H9 (cell line): ENCODE data around the gene ALKBH2. TPM values are rescaled to one million over a fixed set of nuclear protein-coding genes. Genes with fewer than 3 reads are reported as not detected.

Source experiments
- DNase-seq: peaks from one replicate; pipeline ENCODE4 v3.0.0-alpha.2; 2017
- H2AFZ ChIP-seq: one replicate; pipeline ENCODE4 v1.6.1; 2013; ENCODE audit warnings: mild to moderate bottlenecking, low read length, control low read depth, moderate library complexity
- H2AK5ac ChIP-seq: 2 replicates; pipeline ENCODE4 v1.6.1; 2013; ENCODE audit warnings: low read length, control low read depth, mixed read lengths; ENCODE audit not compliant: insufficient read length
- H2BK120ac ChIP-seq: one replicate; pipeline ENCODE4 v1.6.1; 2013; ENCODE audit warnings: low read depth, mild to moderate bottlenecking, low read length, control low read depth, inconsistent platforms; ENCODE audit not compliant: poor library complexity, severe bottlenecking
- H2BK12ac ChIP-seq: 2 replicates; pipeline ENCODE4 v1.6.1; 2013; ENCODE audit warnings: low read length, control low read depth, mixed read lengths, low read depth; ENCODE audit not compliant: insufficient read length
- H2BK15ac ChIP-seq: 2 replicates; pipeline ENCODE4 v1.6.1; 2013; ENCODE audit warnings: low read depth, low read length, control low read depth
- H2BK20ac ChIP-seq: one replicate; pipeline ENCODE4 v1.6.1; 2013; ENCODE audit warnings: low read depth, mild to moderate bottlenecking, low read length, control low read depth, inconsistent platforms; ENCODE audit not compliant: poor library complexity, severe bottlenecking
- H2BK5ac ChIP-seq: 2 replicates; pipeline ENCODE4 v1.6.1; 2013; ENCODE audit warnings: low read length, control low read depth, mixed read lengths; ENCODE audit not compliant: insufficient read length
- H3K14ac ChIP-seq: 2 replicates; pipeline ENCODE4 v1.6.1; 2013; ENCODE audit warnings: low read length, control low read depth; ENCODE audit not compliant: insufficient read depth
- H3K18ac ChIP-seq: 2 replicates; pipeline ENCODE4 v1.6.1; 2013; ENCODE audit warnings: low read depth, mild to moderate bottlenecking, mixed read lengths, low read length, control low read depth; ENCODE audit not compliant: insufficient read length
- H3K23ac ChIP-seq: 2 replicates; pipeline ENCODE4 v1.6.1; 2013; ENCODE audit warnings: low read length, control low read depth, mixed read lengths, low read depth; ENCODE audit not compliant: insufficient read length
- H3K23me2 ChIP-seq: 2 replicates; pipeline ENCODE4 v1.6.1; 2013; ENCODE audit warnings: low read depth, mild to moderate bottlenecking, mixed read lengths, low read length, control low read depth; ENCODE audit not compliant: insufficient read length, poor library complexity, severe bottlenecking
- H3K27ac ChIP-seq: 2 replicates; pipeline ENCODE4 v1.5.1; 2013; ENCODE audit warnings: low read length, control low read depth, mixed read lengths, low read depth; ENCODE audit not compliant: insufficient read length
- H3K27me3 ChIP-seq: 2 replicates; pipeline ENCODE4 v1.6.1; 2013; ENCODE audit warnings: low read length, control low read depth, inconsistent platforms; ENCODE audit not compliant: insufficient read depth
- H3K4ac ChIP-seq: 2 replicates; pipeline ENCODE4 v1.6.1; 2013; ENCODE audit warnings: low read depth, mild to moderate bottlenecking, control low read depth, inconsistent platforms, low read length, moderate library complexity
- H3K4me1 ChIP-seq: 2 replicates; pipeline ENCODE4 v1.6.1; 2013; ENCODE audit warnings: low read length, control low read depth, inconsistent platforms; ENCODE audit not compliant: insufficient read depth
- H3K4me2 ChIP-seq: 2 replicates; pipeline ENCODE4 v1.6.1; 2013; ENCODE audit warnings: low read length, control low read depth, mixed read lengths; ENCODE audit not compliant: insufficient read length, insufficient read depth
- H3K56ac ChIP-seq: 2 replicates; pipeline ENCODE4 v1.6.1; 2013; ENCODE audit warnings: low read depth, mild to moderate bottlenecking, mixed read lengths, low read length, control low read depth; ENCODE audit not compliant: insufficient read length
- H3K79me1 ChIP-seq: 2 replicates; pipeline ENCODE4 v1.6.1; 2013; ENCODE audit warnings: low read depth, mild to moderate bottlenecking, moderate library complexity, low read length, control low read depth, inconsistent platforms; ENCODE audit not compliant: insufficient read depth, poor library complexity, severe bottlenecking
- H3K79me2 ChIP-seq: 2 replicates; pipeline ENCODE4 v1.6.1; 2013; ENCODE audit warnings: low read length, control low read depth, inconsistent platforms; ENCODE audit not compliant: insufficient read depth
- H3K9ac ChIP-seq: 2 replicates; pipeline ENCODE4 v1.6.1; 2013; ENCODE audit warnings: low read length, control low read depth, mixed read lengths; ENCODE audit not compliant: insufficient read length; ENCODE audit errors: extremely low read depth
- H3K9me3 ChIP-seq: one replicate; pipeline ENCODE4 v1.6.1; 2013; ENCODE audit warnings: low read depth, low read length, inconsistent platforms; ENCODE audit not compliant: control insufficient read depth
- H3T11ph ChIP-seq: one replicate; pipeline ENCODE4 v1.6.1; 2013; ENCODE audit warnings: mild to moderate bottlenecking, low read length, control low read depth, inconsistent platforms
- H4K20me1 ChIP-seq: one replicate; pipeline ENCODE4 v1.6.1; 2013; ENCODE audit not compliant: control insufficient read depth, insufficient read length, insufficient read depth
- H4K5ac ChIP-seq: 2 replicates; pipeline ENCODE4 v1.6.1; 2013; ENCODE audit warnings: low read depth, mild to moderate bottlenecking, mixed read lengths, low read length, control low read depth; ENCODE audit not compliant: insufficient read length
- H4K8ac ChIP-seq: replicated peaks from 2 replicates; pipeline ENCODE4 v1.6.1; 2013; ENCODE audit warnings: low read length, control low read depth, mixed read lengths, low read depth; ENCODE audit not compliant: insufficient read length
- H4K91ac ChIP-seq: 2 replicates; pipeline ENCODE4 v1.6.1; 2013; ENCODE audit warnings: low read depth, mild to moderate bottlenecking, moderate library complexity, mixed read lengths, low read length, control low read depth; ENCODE audit not compliant: insufficient read length
- H3K27ac Mint-ChIP-seq, 3 experiments: 2 replicates in 2 of 3; 3 replicates in 1 of 3; pipeline ENCODE4 v1.8.0; 2020 to 2021; ENCODE audit warnings: mixed read lengths in 3 of 3, mild to moderate bottlenecking in 1 of 3, moderate library complexity in 1 of 3
- H3K27me3 Mint-ChIP-seq: 2 replicates; pipeline ENCODE4 v1.8.0; 2021; ENCODE audit warnings: low read depth, mild to moderate bottlenecking, moderate library complexity, mixed read lengths
- H3K36me3 Mint-ChIP-seq, 3 experiments: 2 replicates in 2 of 3; 3 replicates in 1 of 3; pipeline ENCODE4 v1.8.0; 2020 to 2021; ENCODE audit warnings: low read depth in 3 of 3, mixed read lengths in 3 of 3; ENCODE audit not compliant: insufficient read depth in 1 of 3
- H3K4me1 Mint-ChIP-seq, 2 experiments: 2 replicates each; pipeline ENCODE4 v1.8.0; 2020; ENCODE audit warnings: mixed read lengths in 2 of 2
- H3K4me3 Mint-ChIP-seq, 2 experiments: 2 replicates in 1 of 2; 3 replicates in 1 of 2; pipeline ENCODE4 v1.8.0; 2020 to 2021; ENCODE audit warnings: mild to moderate bottlenecking in 2 of 2, mixed read lengths in 2 of 2, moderate library complexity in 1 of 2
- H3K9me3 Mint-ChIP-seq, 2 experiments: 2 replicates in 1 of 2; 3 replicates in 1 of 2; pipeline ENCODE4 v1.8.0; 2020; ENCODE audit warnings: mild to moderate bottlenecking in 2 of 2, mixed read lengths in 2 of 2, moderate library complexity in 1 of 2
- WGBS: extraction: QIAGEN DNeasy Blood & Tissue Kit; methylation state at CpG from one replicate; pipeline ENCODE4 v1.1.7; 2013; ENCODE audit warnings: missing lambda C conversion rate, low lambda C conversion rate, mixed read lengths; ENCODE audit not compliant: insufficient read length; ENCODE audit errors: extremely low coverage; 5-methylcytosine and 5-hydroxymethylcytosine counted together
- total RNA-seq: library from RNA; stranded (reverse); gene quantifications from 2 replicates; pipeline ENCODE4 v1.2.1, GENCODE V29; 2021
- TF ChIP-seq, protein P1 (sequence below): fragments of 200-600 bp; sonication (generic); conservative IDR thresholded peaks from 3 replicates; pipeline ENCODE4 v1.8.0; 2021; ENCODE audit warnings: antibody characterized with exemption, mild to moderate bottlenecking

The ALKBH2 gene
- total RNA-seq, 1 experiment from 2014 or later = 24.4 TPM

GRCh38 chr12:109131154-109132050 is 38.1 kb upstream of the ALKBH2 start:
- Histone ChIP-seq H3K18ac (no peak overlapping the region), H2BK20ac (no peak overlapping the region), H3K4ac (no peak overlapping the region), H3K4me1 (no peaks in the 10 kb centered on the region), H4K5ac (no peak overlapping the region), H3K79me1 (no peaks in the 10 kb centered on the region), H3K79me2 (no peaks in the 10 kb centered on the region), H3K23ac (no peak overlapping the region), H2BK12ac (no peak overlapping the region), H3T11ph (no peak overlapping the region), H2AK5ac (no peak overlapping the region), H2AFZ (no peak overlapping the region), H3K9me3 (no peaks in the 10 kb centered on the region), H3K14ac (no peak overlapping the region), H3K56ac (no peak overlapping the region), H3K23me2 (no peaks in the 10 kb centered on the region), H4K8ac (no peak overlapping the region), H2BK15ac (no peak overlapping the region), H4K91ac (no peak overlapping the region), H3K27me3 (no peaks in the 10 kb centered on the region), H3K9ac (no peak overlapping the region), H4K20me1 (no peaks in the 10 kb centered on the region), H3K27ac (no peak overlapping the region), H2BK5ac (no peak overlapping the region), H3K4me2 (no peak overlapping the region), H2BK120ac (no peak overlapping the region)
- Mint-ChIP-seq H3K9me3 (peaks cover 7 to 9% of the 10 kb centered on the region in 2 experiments), H3K36me3 (peaks cover 0 to 1% (median 0%) of the 10 kb centered on the region in 3 experiments; a peak in 1 of 7 replicates), H3K4me3 (no peak overlapping the region), H3K27ac (no peak overlapping the region), H3K27me3 (no peaks in the 10 kb centered on the region; the same call in 1 of the 2 replicates), H3K4me1 (peaks cover 0 to 8% of the 10 kb centered on the region in 2 experiments; a peak in 3 of 4 replicates)
- DNase-seq = no peak
- WGBS = no CpG with 5 or more reads among the region's 24 CpGs
- TF ChIP-seq, protein P1, sequence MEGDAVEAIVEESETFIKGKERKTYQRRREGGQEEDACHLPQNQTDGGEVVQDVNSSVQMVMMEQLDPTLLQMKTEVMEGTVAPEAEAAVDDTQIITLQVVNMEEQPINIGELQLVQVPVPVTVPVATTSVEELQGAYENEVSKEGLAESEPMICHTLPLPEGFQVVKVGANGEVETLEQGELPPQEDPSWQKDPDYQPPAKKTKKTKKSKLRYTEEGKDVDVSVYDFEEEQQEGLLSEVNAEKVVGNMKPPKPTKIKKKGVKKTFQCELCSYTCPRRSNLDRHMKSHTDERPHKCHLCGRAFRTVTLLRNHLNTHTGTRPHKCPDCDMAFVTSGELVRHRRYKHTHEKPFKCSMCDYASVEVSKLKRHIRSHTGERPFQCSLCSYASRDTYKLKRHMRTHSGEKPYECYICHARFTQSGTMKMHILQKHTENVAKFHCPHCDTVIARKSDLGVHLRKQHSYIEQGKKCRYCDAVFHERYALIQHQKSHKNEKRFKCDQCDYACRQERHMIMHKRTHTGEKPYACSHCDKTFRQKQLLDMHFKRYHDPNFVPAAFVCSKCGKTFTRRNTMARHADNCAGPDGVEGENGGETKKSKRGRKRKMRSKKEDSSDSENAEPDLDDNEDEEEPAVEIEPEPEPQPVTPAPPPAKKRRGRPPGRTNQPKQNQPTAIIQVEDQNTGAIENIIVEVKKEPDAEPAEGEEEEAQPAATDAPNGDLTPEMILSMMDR = no peak
